Panc1 (cell line): ENCODE measurements around the gene CNBD2.

Experiments
- POLR2AphosphoS5 ChIP-seq: IDR thresholded peaks from 2 replicates; pipeline ENCODE4 v1.6.1; 2012; ENCODE audit warnings: mild to moderate bottlenecking, low read depth, low read length, moderate library complexity
- REST ChIP-seq, 2 experiments: IDR thresholded peaks; 2 replicates each; pipeline ENCODE4 v1.6.1; 2011 to 2012; ENCODE audit warnings: low read depth in 2 of 2, control low read depth in 1 of 2, low read length in 1 of 2, mild to moderate bottlenecking in 1 of 2, moderate library complexity in 1 of 2; ENCODE audit not compliant: insufficient read depth in 1 of 2
- SIN3A ChIP-seq: IDR thresholded peaks from 2 replicates; pipeline ENCODE4 v1.6.1; 2012; ENCODE audit warnings: low read depth, mild to moderate bottlenecking, low read length, moderate library complexity, borderline replicate concordance; ENCODE audit not compliant: insufficient read depth
- TCF7L2 ChIP-seq: IDR thresholded peaks from 2 replicates; pipeline ENCODE4 v1.6.1; 2011; ENCODE audit warnings: mild to moderate bottlenecking, low read depth, low read length, inconsistent platforms
- TF ChIP-seq, protein P1 (sequence below): fragments of 450-650 bp; IDR thresholded peaks from 2 replicates; pipeline ENCODE4 v1.5.1; 2017; ENCODE audit warnings: mild to moderate bottlenecking

DNA sequence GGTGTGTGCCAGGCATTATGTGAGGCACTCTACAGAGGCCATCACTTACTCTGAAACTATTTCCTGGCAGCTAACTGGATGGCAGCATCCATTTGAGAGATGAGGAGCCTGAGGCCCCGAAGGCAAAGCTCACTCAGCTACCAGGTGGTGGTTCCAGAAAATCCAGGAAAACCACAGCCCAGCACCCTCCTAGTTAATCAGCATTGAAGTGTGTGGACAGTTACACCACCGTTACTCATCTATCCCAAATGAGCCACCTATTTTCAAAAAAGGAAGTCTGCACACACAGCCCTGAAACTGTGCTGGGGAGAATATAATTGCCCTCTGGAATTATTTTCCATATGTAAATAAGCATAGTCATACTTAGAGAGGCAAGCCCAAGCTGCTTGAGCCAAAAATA, 67.4 kb downstream of the CNBD2 start:
- TF ChIP-seq, protein P1, sequence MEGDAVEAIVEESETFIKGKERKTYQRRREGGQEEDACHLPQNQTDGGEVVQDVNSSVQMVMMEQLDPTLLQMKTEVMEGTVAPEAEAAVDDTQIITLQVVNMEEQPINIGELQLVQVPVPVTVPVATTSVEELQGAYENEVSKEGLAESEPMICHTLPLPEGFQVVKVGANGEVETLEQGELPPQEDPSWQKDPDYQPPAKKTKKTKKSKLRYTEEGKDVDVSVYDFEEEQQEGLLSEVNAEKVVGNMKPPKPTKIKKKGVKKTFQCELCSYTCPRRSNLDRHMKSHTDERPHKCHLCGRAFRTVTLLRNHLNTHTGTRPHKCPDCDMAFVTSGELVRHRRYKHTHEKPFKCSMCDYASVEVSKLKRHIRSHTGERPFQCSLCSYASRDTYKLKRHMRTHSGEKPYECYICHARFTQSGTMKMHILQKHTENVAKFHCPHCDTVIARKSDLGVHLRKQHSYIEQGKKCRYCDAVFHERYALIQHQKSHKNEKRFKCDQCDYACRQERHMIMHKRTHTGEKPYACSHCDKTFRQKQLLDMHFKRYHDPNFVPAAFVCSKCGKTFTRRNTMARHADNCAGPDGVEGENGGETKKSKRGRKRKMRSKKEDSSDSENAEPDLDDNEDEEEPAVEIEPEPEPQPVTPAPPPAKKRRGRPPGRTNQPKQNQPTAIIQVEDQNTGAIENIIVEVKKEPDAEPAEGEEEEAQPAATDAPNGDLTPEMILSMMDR = no peak
- TF ChIP-seq REST (IDR thresholded peaks at IDR 0.05; ENCODE audit: insufficient read depth in 1 of 2, low read depth in 2 of 2, low read length in 1 of 2) (no peak), POLR2AphosphoS5 (no peak), SIN3A (no peak), TCF7L2 (no peak)
